NCI-H82 treated with DMSO at 0.1 percent for 48 hours (cell line): ENCODE measurements around the gene PNRC1.
A peak's percentile ranks its signal among the peaks of the same experiment; 100 is the strongest.
"Not testable (repeated sequence)": the region's sequence is repeated elsewhere in the genome, so short reads cannot be mapped to it uniquely, and the experiment has no call there.

Experiments
- DNase-seq: peaks from one replicate; lab custom pipeline; 2025; ENCODE audit not compliant: unreplicated experiment; lab: John Stamatoyannopoulos, UW

PNRC1 gene

DNA sequence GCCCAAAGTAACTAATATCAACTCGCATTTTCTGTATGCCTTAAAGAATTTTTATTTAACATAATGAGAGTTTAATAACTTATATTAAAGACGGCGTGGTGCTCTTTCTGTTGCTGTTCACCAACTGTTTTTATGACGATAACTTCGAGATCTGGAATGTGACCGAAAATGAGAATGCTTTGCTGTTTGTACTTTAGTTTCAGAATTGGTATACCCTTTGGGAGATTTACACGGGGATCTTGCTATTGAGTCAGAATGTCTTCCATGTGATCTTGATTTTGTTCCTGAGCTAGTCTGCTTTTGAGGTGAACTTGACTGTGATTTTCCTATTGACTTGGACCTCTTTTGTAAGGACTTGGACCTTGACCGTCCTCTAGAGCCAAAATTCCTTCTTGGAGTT, 17.9 kb downstream of the PNRC1 start:
- DNase-seq, result no peak

DNA sequence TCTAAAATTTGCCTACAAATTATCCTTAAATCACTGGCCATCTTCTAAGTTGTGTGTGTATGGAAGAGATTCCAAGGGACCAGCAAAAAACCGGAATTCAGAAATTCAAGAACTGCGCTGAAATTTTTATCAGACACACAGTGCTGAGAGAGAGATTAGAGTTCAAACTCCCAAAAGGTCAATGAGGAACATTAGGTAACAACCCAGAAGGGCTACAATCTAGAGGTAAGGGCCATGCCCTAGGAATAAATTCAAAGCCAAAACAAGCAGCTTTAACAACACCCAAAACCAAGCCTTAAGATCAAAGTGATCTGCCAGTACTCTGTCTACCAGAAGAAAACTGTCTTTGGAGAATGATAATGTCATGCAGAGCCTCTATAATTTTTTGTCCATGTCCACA, 19.6 kb downstream of the PNRC1 start:
- no peak for DNase-seq

- DNase-seq, result no peak
Measured at GRCh38 chr6:89110284-89110683, 29.7 kb downstream of the PNRC1 start.

- no peak for DNase-seq
Measured at GRCh38 chr6:89111933-89112332, 31.4 kb downstream of the PNRC1 start.

DNA sequence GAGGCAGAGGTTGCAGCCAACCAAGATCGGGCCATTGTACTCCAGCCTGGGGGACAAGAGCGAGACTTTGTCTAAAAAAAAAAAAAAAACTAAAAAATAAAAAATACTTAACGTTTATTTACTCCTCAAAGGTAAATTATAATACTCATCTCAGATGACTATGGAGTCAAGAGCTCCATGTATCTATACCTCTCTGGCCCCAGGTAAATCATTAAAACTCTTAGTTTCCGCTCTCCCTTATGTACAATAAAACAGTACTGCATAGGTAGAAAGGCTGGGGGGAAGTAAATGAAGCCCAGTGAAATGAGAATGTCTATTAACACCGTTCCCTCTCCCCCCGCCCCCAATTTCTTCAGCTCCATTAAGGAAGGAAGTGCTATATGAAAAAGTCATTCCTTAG, 36.2 kb downstream of the PNRC1 start:
- DNase-seq, result no peak

GRCh38 chr6:89117211-89118108, 36.9 kb downstream of the PNRC1 start, which contains the start of gene SRSF12:
Gene SRSF12, minus strand, starts transcription at chr6:89118071. Its CDS starts 184 bp downstream, at chr6:89117887.
- DNase-seq, result no peak

DNA sequence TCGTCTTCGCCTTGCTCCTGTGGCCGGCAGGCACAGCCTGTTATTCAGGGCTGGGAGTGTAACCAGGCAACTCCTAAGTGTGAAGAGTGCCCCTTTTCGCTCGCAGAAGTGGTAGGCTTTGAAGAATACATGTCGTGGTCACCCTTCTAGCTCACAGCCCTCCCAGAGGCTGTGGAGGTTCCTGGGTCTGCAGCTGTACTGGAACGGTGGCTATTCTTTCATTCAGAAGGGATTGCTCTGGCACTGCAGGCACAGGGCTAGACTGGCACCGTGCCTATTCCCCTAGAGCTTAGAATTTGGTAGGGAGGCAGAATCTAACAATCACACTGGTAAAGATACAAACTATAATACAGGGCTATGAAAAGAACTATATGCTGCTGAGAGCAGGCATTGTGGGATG, 38.4 kb downstream of the PNRC1 start:
- DNase-seq, result no peak

GRCh38 chr6:89120371-89120770, 39.8 kb downstream of the PNRC1 start:
- DNase-seq, result no peak

- no peak for DNase-seq
Measured at GRCh38 chr6:89121934-89122333, 41.4 kb downstream of the PNRC1 start.

DNA sequence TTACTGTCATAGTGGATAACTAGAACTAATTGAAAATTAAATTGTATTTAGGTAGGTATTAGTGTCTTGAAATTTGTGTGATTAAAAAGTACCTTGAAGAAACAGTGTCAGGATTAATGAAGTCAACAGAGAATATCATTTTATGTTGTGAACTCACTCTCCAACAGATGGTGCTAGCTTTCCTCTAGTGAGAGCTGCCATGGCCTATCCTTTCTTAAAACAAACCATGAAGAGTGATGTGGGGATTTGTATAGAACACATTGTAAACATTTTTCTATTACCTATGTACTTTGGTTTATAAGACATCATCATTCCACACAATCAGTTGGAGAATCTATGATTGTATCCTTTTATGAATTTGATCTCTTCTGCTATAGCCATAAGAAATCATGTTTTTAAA, 42.1 kb downstream of the PNRC1 start:
- DNase-seq, result peak; percentile 8

- DNase-seq, result not testable (repeated sequence)
Measured at GRCh38 chr6:89128256-89128671, 47.7 kb downstream of the PNRC1 start.

- DNase-seq, result no peak
Measured at GRCh38 chr6:89131599-89131998, 51.0 kb downstream of the PNRC1 start.

DNA sequence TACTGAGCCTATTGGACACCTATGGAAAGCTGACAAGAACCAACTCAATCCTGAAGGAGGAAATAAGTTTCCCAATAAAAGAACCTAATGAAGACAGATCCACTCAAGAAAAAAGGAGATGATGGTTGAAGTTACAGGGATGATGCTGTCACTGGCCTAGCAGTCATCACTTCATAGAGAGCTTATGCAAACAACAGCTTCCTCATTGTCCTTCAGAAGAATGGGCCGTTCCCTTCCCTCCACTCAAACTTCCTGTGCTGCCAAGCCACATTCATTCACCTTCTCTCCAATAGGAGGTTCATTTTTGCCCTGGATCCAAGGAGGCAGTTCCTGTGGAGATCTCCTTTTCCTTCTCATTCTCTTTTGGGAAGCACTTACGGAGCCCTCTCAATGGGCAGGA, 51.5 kb downstream of the PNRC1 start:
- DNase-seq, result no peak

GRCh38 chr6:89133981-89134380, 53.4 kb downstream of the PNRC1 start:
- DNase-seq, result no peak

- no peak for DNase-seq
Measured at GRCh38 chr6:89134723-89135122, 54.2 kb downstream of the PNRC1 start.
